Measurements from ENCODE around the gene APBA1. TPM values are rescaled to one million over a fixed set of nuclear protein-coding genes. Genes with fewer than 3 reads are reported as not detected.

Gene APBA1
- polyA plus RNA-seq, 1 experiment: 4.6 TPM

GRCh38 chr9:69569738-69570451 lies 102.3 kb downstream of the APBA1 start:
- peak; percentile 77 for DNase-seq (ENCODE audit: low read depth)
- ChIA-PET POLR2A (interaction anchor here (0.6 kb wide), 2 partner anchors 314 to 934 kb away, joined by 4 to 5 read pairs; no protein-coding TSS in a partner anchor), CTCF (interaction anchor here (0.6 to 2.0 kb wide), 6 partner anchors 23 to 340 kb away, joined by 3 to 6 read pairs (median 3); no protein-coding TSS in a partner anchor)
- no peak overlapping the region for H3K4me3 ChIP-seq (ENCODE audit: low read depth, low read length)
- H3K27me3 ChIP-seq (ENCODE audit: control insufficient read depth, insufficient read depth, low read length): no peaks in the 10 kb centered on the region
- TF ChIP-seq, protein P1, sequence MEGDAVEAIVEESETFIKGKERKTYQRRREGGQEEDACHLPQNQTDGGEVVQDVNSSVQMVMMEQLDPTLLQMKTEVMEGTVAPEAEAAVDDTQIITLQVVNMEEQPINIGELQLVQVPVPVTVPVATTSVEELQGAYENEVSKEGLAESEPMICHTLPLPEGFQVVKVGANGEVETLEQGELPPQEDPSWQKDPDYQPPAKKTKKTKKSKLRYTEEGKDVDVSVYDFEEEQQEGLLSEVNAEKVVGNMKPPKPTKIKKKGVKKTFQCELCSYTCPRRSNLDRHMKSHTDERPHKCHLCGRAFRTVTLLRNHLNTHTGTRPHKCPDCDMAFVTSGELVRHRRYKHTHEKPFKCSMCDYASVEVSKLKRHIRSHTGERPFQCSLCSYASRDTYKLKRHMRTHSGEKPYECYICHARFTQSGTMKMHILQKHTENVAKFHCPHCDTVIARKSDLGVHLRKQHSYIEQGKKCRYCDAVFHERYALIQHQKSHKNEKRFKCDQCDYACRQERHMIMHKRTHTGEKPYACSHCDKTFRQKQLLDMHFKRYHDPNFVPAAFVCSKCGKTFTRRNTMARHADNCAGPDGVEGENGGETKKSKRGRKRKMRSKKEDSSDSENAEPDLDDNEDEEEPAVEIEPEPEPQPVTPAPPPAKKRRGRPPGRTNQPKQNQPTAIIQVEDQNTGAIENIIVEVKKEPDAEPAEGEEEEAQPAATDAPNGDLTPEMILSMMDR (IDR thresholded peaks at IDR 0.05; ENCODE audit: insufficient read depth, low read depth, low read length): no peak
- H3K36me3 ChIP-seq (ENCODE audit: control insufficient read depth, insufficient read depth, low read length): no peaks in the 10 kb centered on the region

- POLR2A ChIA-PET: no interaction called here
- CTCF ChIA-PET: no interaction called here
- DNase-seq (ENCODE audit: low read depth): no peak
- Histone ChIP-seq H3K36me3 (ENCODE audit: control insufficient read depth, insufficient read depth, low read length) (no peaks in the 10 kb centered on the region), H3K4me3 (ENCODE audit: low read depth, low read length) (no peak overlapping the region), H3K27me3 (ENCODE audit: control insufficient read depth, insufficient read depth, low read length) (no peaks in the 10 kb centered on the region)
- TF ChIP-seq, protein P1 (IDR thresholded peaks at IDR 0.05; ENCODE audit: insufficient read depth, low read depth, low read length): no peak
These were observed 107.6 kb downstream of the APBA1 start for GRCh38 chr9:69564557-69564956.

- TF ChIP-seq, protein P1 (IDR thresholded peaks at IDR 0.05; ENCODE audit: insufficient read depth, low read depth, low read length): no peak
- Histone ChIP-seq H3K36me3 (ENCODE audit: control insufficient read depth, insufficient read depth, low read length) (no peaks in the 10 kb centered on the region), H3K27me3 (ENCODE audit: control insufficient read depth, insufficient read depth, low read length) (no peaks in the 10 kb centered on the region), H3K4me3 (ENCODE audit: low read depth, low read length) (no peak overlapping the region)
- DNase-seq (ENCODE audit: low read depth): no peak
- ChIA-PET CTCF (no interaction called here), POLR2A (no interaction called here)
These were observed 113.0 kb downstream of the APBA1 start for GRCh38 chr9:69559126-69559525.

DNA sequence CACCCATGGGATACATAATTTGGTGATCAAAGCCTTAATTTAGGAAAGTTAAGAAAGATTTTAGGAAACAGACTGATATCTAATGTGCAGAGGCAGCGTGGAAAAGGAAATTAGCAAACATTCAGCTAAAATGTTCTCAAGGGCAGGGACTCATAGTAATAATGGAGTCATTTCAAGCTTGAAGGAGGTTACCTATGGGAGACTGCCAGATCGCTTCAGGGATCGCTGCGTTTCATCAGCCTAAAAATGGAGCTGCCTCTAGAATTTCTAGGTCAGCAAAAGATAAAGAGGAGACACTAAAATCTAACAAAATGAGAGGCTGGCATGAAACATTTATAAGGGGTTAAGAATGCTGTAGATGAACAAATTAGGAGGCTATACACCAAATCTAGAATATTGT lies 115.5 kb downstream of the APBA1 start:
- no peak for DNase-seq (ENCODE audit: low read depth)
- Histone ChIP-seq H3K27me3 (ENCODE audit: control insufficient read depth, insufficient read depth, low read length) (no peaks in the 10 kb centered on the region), H3K4me3 (ENCODE audit: low read depth, low read length) (no peak overlapping the region), H3K36me3 (ENCODE audit: control insufficient read depth, insufficient read depth, low read length) (no peaks in the 10 kb centered on the region)
- TF ChIP-seq, protein P1 (IDR thresholded peaks at IDR 0.05; ENCODE audit: insufficient read depth, low read depth, low read length): no peak
- ChIA-PET CTCF (interaction anchor here (0.8 to 1.7 kb wide), 2 partner anchors 116 to 134 kb away, joined by 3 to 4 read pairs; partner anchors contain the start of gene APBA1), POLR2A (no interaction called here)

GRCh38 chr9:69555802-69556201 lies 116.4 kb downstream of the APBA1 start:
- ChIA-PET CTCF (interaction anchor here (1.1 to 1.7 kb wide), 2 partner anchors 10 to 133 kb away, joined by 4 to 5 read pairs; no protein-coding TSS in a partner anchor), POLR2A (no interaction called here)
- no peak for DNase-seq (ENCODE audit: low read depth)
- Histone ChIP-seq H3K27me3 (ENCODE audit: control insufficient read depth, insufficient read depth, low read length) (no peaks in the 10 kb centered on the region), H3K4me3 (ENCODE audit: low read depth, low read length) (no peak overlapping the region), H3K36me3 (ENCODE audit: control insufficient read depth, insufficient read depth, low read length) (no peaks in the 10 kb centered on the region)
- TF ChIP-seq, protein P1 (IDR thresholded peaks at IDR 0.05; ENCODE audit: insufficient read depth, low read depth, low read length): no peak

Measured in BJ (cell line).